SKM-1 (cell line): ENCODE data around the gene CD109.
A peak's percentile ranks its signal among the peaks of the same experiment; 100 is the strongest.
"Not testable (repeated sequence)": the region's sequence is repeated elsewhere in the genome, so short reads cannot be mapped to it uniquely, and the experiment has no call there.

ENCODE experiments used
- DNase-seq: peaks from one replicate; lab custom pipeline; 2025; ENCODE audit not compliant: unreplicated experiment; lab: John Stamatoyannopoulos, UW

The CD109 gene

DNA sequence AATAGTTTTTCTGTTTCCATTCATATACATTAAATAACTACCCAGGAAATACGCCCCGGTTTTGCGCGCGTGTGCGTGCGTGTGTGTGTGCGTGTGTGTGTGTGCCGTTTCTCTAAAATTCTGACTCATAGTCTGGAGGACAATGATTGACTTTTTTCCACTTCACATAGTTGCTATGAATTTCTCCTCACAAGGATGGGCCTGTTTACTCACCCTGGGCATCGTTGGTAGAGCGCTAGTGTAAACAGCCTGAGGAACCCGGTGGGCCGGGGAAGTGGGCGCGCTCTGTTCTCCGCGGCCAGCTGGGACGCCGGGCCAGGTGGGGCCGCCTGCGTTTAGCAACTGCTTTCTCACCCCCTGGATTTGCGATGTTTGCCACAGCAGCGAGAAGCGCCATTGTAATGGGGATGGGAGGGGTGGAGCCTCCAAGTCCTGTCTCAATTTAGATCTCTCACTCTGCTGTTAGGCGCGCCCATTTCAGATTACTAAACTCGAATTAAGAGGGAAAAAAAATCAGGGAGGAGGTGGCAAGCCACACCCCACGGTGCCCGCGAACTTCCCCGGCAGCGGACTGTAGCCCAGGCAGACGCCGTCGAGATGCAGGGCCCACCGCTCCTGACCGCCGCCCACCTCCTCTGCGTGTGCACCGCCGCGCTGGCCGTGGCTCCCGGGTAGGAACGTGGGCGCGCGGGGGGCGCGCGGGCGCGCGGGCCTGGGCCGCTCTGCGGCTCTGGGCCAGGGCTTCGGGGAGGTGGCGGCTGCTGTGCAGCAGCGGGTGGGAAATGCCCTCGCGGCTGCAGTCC is at the start of gene CD109:
TSS of gene CD109 (plus strand) at position 585 of the 803 bp plus-strand sequence. CDS start at position 598, 13 bp downstream.
- DNase-seq = no peak

DNA sequence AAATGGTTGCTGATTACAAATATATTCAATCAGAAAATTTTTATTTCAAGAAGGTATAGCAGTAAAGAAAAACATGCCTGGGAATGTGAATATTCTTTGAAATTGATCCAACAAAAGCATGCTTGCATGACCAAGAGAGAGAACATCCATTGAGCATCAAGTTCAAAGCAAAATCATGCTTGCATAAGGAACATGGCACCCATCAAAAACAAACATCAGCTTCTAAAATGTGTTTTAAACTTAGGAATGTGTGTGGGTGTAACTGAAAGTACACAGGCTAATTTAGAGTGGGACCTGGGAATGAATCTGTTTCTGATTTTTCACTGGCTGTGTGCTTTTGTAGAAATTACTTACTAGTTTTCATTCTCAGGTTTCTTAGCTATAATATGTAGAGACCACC is 47.8 kb upstream of the CD109 start:
- DNase-seq = no peak

DNA sequence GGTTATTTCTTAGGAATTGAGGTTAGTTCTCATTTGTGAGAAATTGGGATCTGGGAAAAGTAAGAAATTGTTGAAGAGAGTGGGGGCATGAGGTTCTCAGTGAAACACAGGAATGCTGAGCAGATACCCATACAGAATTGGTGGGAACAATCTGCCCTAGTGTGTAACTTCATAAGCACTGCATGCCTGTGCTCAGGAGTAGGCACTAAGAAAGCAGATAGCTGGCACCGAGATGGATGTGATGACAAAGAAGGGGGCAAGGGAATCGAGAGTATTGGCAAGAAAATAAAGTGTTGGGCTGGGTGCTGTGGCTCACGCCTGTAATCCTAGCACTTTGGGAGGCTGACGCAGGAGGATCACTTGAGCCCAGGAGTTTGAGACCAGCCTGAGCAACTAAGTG is 46.2 kb upstream of the CD109 start:
- DNase-seq = no peak

DNA sequence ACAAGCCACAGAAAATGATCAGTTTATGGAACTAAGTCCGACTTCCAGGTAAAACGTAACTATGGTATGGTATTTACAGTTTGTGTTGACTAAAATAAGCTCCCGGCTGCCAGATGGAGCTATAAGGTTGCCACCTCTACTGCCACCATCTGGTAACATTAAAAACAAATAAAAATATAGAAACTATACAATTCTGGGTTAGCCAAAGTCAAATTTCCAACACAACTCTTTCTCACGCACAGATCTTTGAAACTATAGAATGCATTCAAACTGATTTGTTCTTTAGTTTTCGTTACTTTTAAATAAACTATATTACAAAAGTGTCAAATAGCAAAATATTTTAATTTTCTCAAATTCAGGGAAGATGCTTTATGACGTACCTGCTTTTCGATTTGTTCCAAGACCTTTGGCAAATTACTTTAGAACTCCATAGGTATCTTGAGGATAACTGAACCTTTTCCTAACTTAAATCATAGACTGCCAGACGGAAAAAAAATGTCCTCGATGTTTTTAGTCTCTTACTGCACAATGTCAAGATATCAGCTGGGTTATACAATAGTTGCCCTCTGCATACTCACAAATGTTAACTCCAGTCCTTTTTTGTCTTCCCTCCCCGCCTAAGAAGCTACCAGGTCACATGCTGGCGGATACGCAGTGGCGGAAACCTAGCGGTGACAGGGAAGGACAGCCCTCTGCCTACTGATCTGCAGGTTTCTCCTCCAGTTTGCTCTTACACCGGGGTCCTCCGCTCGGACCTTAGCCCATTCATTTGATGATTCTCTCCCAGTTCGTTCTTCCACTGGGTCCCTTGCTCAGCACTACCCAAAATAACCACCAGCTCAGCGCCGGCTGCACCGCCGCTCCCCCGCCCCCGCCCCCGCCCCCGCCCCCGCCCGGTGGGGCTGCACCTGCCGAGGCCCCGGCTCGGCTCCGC is 43.1 kb upstream of the CD109 start:
- peak; percentile 60 for DNase-seq

DNA sequence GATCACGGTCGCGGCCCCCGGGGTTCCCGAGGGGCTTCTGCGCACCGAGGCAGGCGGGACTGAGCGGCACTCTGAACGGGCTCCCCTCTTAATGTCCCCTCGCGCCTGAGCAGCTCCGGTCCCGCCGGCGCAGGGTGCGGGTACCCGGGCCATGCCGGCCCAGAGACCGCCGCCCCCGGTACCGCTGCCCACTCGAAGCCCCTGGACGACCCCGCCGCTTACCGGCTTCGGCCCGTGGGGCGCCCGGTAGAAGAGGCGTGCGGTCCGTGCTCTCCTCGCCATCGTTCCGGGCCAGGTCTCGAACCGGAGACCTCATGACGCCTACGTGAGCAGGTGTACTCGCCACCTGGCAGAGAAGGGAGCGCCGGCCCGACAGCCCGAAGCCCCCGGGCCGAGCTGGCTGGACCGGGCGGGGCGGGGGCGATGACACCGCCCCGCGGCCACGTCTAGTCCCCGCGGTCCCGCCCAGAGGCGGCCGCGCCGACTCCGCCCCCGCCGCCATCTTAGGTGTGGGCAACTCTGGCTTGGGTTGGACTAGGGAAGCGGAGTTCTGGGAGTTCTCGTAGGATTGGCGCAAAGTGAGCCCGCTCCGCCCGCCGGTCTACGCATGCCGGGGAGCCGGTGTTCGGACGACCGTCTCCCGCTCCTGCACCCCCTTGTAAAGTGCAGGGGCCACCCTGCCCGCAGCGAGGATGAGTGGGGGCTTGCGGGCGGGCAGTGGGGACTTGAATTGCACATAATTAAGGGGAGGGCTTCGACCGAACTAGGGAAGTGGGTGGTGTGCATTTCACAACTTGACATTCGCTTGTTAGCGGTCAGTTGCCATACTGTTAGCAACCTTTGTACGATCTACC is 42.2 kb upstream of the CD109 start, which contains the start of gene SLC17A5:
TSS of gene SLC17A5 (minus strand) at position 422 of the 854 bp plus-strand sequence. CDS start at position 316, 106 bp downstream.
- peak; percentile 93 for DNase-seq

DNA sequence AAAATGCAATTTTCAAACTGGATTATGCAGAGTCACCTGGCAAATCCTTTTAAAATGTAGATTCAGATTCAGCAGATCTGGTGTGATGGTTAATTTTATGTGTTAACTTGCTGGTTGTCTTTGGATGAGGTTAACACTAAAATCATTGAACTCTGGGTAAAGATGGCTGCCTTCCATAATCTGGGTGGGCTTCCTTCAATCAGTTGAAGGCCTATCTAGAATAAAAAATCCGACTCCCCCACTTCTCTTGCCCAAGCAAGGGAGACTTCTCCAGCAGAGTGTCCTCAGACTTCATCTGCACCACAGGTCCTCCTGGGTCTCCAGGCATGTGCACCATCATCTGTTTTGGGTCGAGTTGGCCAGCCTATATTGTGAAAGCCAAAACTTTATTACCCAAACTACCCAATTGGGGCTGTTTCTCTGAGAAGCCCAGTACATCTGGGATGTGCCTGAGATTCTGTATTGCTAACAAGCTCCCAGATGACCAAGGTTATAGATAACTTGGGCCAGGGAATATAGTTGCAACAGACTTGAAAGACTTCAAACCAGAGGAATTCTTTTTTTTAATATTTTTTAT is 40.6 kb upstream of the CD109 start:
- no peak for DNase-seq

DNA sequence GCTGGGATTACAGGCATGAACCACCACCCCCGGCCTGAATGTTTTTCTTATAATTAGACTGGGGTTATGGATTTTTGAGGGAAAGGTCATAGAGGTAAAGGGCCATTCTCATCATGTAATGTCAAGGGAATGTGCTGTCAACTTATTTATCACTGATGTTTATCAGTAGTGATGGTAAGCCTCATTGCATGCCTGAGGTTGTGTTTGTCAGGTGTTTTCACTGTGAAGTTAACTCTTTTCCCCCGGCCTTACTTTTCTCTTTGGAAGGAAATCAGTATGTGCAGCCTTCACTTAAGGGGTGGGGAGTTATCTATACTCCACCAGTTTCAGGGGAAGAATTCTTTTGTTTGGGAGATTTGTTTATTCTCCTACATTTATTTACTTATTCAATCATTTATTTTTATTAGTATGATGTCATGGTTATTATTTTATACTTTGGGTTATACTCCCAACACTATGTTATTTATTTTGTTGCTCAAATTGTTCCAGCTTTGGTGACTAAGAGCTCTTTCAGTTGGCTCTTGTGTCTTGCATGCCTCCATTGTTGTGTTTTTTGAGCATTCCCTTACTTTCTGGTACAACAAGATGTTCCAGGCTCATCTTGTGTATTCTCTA is 39.4 kb upstream of the CD109 start:
- DNase-seq = no peak

DNA sequence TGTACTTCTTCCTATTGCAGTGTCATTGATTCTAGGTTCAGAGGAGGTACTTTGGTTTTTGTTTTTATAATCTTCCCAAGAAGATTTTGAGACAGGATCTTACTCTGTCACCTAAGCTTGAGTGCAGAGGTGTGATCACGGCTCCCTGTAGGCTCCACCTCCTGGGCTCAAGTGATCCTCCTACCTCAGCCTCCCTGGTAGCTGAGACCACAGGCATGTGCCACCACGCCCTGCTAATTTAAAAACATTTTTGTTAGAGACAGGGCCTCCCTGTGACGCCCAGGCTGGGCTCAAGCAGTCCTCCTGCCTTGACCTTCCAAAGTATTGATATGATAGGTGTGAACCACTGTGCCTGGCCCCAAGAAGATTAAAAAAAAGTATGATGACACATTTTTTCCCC is 38.8 kb upstream of the CD109 start:
- DNase-seq = no peak

DNA sequence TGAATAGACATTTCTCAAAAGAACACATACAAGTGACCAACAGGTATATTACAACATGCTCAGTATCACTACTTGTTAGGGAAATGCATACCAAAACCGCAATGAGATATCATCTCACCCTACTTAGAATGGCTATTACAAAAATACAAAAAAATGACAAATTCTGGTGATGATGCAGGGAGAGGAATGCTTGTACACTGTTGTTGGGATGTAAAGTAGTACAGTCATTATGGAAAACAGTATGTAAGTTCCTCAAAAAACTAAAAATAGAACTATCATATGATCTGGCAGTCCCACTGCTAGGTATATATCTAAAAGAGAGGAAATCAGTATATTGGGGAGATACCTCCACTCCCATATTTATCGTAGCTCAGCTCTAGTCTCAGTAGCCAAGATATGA is 31.3 kb upstream of the CD109 start:
- DNase-seq = no peak

DNA sequence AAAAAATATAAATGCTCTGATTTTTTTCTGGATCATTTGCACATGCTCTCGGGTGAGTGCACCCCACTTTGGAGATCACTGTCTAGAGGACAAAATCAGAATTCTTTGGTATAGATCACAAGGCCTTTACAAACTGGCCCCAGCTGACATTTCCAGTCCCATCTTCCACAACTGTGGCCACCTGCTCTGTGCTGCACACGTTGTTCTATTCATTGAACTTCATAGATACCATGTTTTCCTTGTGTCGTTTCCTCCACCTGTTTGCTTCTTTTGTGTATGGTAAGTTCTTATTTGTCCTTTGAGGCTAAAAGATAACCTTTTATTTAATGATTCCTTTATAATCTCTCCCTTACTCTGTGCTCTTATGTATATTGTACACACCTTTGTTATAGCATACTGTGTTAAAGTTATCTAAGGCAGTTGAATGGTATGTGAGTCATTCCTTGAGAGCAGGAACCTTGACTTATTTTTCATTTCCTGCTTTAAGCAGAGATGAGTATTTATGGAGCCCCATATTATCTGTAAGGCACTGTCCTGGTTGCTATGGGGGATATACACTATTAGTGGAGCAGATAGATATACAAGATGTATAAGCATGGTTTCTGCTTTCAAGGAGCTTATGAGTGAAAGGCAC is 30.2 kb upstream of the CD109 start:
- no peak for DNase-seq

DNA sequence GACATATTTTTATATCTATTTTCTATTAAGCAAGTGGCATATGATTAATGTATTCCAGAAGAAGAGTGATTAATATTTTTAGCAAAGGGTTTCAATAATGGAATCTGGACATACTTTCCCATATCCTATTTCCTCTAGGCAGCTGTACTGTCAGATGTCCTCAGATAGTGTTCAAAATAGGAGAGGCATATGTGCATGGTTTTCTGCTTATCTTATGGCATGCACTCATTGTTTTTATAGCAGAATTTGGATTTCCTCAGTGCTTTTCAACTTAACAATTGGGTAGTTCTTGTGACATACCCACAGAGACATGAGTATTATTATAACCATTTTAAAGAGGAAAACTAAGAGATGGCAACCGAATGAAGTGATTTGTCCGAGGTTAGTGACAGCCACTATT is 29.6 kb upstream of the CD109 start:
- no peak for DNase-seq

DNA sequence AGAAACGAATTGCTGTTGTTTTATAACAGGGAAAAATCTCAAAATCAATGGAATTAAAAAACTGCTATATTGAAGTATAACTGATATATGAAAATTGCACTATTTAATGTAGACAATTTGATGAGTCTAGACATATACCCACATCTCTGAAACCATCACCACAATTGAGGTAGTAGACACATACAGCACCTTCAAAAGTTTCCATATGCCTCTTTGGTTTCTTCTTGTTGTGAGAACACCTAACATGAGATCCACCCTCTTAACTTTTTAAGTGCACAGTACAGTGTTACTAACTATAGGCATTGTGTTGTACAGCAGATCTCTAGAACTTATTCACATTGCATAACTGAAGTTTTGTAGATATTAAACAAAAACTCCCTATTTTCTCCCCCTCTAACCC is 28.2 kb upstream of the CD109 start:
- DNase-seq = no peak

DNA sequence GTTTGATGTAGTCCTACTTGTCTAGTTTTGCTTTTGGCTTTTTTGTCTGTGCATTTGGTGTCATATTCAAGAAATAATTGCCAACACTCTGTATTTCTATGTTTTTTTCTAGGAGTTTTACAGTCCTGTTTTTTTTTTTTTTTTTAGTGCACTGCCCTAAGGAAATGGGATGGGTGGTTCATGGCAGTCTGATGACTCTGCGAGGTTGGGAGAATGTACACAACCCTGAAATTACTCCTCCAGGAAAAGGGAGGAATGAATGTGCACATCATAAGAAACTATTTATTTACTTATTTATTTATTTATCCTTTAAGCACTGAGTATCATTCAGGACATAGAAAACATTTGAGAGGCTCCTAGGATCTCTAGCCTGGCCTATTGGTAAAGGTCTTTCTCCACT is 27.0 kb upstream of the CD109 start:
- no peak for DNase-seq

DNA sequence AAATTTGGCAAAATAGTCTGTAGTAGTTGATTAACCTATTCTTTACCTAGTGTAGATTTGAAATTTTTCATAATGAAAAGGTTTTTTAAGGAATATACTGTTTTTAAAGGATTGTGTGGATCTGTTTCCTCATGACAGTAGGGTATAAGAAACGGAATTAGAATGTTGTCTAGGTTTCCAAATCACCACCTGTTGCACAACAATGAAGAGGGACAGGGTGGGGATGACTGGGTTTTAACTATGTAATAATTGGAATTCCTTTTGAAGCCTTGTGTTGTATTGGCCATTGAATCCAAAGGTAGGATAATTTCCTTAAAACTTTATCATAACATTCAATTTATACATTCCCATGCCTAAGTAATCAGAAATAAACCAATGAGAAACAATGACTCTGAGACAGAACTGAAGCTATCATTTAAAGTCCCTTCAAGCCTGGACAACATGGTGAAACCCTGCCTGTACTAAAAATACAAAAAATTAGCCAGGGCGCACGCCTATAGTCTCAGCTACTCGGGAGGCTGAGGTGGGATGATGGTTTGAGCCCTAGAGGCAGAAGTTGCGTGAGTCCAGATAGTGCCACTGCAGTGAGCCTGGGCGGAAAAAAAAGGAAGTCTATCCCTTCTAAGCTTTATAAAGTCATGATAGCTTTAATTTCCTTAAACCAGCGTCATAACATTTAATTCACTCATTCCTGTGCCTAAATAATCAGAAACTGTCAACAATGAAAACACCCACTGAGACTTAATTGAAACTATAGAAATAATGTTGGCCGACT is 23.9 kb upstream of the CD109 start:
- DNase-seq = peak; percentile 6

DNA sequence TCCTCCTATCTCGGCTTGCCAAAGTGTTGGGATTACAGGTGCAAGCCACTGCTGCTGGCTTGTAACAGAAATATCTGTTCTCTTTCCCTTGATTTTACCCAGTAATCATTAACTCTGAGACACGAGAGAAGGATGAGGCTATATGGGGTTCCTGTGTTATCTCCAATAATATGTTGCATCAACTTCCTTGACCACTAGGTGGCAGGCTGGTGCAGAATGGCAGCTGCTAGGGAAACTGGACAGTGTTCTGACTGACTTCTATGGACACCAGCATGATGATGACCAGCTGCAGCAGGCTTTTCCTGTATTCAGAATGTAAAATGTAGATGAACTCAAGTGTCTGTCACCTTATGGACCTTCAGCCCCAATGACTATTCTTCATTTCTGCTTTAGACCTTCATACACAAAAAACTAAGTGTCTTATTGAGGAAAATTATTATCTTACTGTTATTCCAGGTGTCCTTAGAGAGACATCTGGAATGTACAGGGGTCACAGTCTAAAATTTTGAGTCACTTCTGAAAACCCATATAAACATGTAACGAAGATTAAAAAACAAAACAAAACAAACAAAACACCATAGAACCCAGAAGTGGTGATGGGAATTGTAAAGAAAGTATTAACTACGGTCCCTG is 20.4 kb upstream of the CD109 start:
- DNase-seq = peak; percentile 64

DNA sequence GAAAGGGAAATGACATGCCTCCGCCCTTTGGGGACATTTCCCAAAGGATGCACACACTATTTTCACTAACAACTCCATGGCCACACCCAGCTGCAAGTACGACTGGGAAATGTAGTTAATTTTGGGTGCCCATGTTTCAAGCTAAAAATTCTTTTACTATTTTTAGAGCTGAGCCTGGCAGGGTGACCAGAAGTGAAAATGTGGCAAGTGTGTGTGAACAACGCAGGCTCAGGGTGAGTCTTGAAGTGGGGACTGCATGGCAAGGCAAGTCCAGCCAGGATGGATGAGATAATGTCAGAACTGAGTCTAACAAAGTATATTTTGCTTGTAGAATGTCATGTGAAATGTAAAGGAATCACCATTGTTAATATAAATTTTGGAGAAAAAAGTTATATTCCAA is 17.0 kb upstream of the CD109 start:
- no peak for DNase-seq

DNA sequence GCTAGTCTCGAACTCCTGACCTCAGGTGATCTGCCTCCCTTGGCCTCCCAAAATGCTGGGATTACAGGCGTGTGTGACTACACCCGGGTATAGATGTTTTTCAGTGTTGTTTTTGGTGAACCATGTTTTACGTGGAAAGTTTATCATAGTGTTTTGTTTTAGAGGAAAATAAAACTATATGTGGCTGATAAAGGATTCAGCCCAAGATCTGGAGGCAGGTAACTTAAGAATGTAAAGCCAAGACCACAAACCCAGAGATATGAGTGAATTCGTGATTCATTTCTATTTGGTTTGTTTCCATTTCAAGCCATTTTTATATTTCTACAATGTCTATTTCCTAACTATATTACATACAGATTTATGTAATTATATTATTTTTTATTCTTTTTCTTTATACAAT is 16.2 kb upstream of the CD109 start:
- not testable (repeated sequence) for DNase-seq

DNA sequence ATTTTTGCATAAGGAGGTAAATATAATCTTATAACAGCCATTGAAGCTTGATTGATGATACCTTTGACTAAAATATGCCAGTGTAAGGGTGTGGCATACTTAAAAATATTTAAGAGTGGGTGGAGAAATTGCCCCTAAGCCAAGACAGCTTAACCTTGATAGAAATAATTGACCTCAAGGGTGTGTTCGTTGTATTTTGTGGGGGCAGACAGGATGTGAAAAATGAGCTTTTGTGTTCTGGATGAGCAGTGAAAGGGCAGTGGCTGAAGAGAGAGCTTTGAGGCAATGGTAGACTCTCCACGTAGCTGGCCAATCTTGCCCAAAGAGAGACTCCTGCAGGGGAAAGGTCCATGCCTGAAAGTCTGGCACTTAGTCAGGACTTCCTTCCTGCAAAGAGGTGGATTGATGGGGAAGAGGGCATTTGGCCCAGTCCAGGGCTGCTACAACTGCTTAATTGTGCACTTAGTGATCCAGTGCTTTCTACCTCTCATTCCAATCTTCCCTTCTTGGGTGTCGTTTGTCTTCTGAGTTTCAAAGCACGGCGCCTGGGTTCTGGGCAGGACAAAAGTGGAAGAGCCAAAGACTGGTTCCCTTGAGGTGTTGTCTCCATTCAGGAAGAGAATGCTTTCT is 15.6 kb upstream of the CD109 start:
- DNase-seq = no peak
